Measurements from ENCODE around the gene JAZF1.

DNA sequence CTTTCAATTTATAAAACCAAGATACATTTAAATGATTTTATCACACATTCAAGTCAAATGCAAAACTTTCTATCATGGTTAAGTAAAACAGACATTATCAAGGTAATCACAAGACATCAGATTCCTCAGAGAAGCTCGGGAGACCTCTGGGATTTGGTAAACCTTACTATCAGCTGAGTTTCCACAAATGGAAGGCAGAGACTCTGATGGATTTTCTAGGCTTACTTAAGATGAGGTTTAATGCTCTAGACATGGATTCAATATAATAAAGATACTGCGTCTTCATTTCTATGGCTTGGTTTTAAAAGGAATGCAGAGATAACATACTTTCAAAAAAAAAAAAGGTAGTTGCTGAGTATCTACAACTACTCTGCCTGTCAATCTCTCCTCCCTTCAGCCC lies 171.7 kb downstream of the JAZF1 start:
- no peak for TF ChIP-seq ZNF274 (IDR thresholded peaks at IDR 0.05; ENCODE audit: low read depth, low read length)
- no peak for TF ChIP-seq SUZ12 (IDR thresholded peaks at IDR 0.05; ENCODE audit: extremely low read depth, insufficient read depth, insufficient read length)
